GM19351 (cell line): ENCODE results near the gene TIGD1.

Experiments
- ATAC-seq: cut with Tn5 transposase; IDR thresholded peaks from one replicate; pipeline ENCODE4 v1.9.1; 2021; ENCODE audit warnings: mild to moderate bottlenecking, moderate library complexity; ENCODE audit not compliant: unreplicated experiment

TIGD1 gene

DNA sequence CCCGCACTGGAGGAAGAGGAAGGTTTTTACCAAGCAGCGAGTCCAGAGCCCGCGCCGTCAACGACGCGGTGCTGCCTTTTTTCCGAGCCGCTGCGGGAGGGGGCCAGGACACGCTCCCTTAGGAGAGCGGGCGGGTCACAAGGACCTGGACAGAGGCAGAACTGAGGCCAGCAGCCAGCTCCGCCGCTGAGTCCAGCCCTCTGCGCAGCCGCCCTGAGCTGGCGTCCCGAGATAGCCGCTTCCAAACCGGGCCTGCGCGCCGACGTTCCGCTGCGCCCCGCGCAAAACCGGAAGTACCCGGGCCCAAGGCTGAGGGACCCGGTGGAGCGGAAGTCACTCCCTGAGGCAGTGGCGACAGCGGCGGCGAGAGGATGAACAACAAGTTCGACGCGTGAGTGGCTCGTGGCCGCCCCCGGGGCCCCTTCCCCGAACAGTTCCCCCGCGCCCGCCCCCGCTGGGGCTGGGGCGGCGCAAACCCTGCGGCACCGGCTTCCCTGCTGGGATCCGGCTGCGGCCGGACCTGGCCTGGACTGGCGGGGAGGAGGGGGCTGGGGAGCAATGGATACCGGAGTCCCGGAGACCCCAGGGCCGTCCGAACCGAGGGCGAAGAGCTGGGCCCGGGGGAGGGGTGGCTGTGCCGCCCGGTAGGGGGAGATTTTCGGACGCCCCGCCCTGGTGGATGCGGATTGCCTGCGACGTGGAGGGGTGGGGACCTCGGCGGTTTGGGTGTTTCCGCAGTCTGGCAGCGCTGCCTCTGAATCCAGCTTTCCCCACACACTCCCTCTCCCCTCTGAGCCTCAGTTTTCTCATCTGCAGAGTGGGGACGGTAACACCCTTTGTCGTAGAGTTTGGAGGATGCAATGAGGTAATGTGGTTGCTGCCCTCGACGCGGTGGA, at the start of gene TIGD1, which contains the start of gene EIF4E2:
Gene TIGD1, minus strand, starts transcription at position 204 of the 896 bp plus-strand sequence. CDS start 675 bp downstream, outside the sequence.
Gene EIF4E2, plus strand, starts transcription at position 336 of the 896 bp plus-strand sequence. Its CDS starts 36 bp downstream, at position 372.
- ATAC-seq: peak; percentile 92

DNA sequence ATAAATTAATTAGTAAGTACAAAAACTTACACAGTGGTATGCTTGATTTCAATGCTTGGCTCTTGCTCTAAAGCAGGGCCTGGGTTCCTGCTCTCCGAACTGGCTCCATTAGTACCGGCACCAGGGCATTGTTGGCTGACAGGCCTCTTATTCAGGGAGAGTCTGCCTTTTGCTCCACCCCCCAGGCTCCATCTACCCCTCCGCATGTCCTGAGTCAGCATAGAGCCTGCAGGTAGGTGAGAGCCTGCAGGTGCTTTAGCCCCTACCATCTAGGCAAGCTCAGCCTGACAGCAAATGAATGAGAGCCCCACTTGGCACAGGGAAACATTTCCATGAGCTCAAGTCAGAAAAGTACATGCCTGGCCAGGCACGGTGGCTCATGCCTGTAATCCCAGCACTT, 47.9 kb upstream of the TIGD1 start:
- no peak for ATAC-seq

DNA sequence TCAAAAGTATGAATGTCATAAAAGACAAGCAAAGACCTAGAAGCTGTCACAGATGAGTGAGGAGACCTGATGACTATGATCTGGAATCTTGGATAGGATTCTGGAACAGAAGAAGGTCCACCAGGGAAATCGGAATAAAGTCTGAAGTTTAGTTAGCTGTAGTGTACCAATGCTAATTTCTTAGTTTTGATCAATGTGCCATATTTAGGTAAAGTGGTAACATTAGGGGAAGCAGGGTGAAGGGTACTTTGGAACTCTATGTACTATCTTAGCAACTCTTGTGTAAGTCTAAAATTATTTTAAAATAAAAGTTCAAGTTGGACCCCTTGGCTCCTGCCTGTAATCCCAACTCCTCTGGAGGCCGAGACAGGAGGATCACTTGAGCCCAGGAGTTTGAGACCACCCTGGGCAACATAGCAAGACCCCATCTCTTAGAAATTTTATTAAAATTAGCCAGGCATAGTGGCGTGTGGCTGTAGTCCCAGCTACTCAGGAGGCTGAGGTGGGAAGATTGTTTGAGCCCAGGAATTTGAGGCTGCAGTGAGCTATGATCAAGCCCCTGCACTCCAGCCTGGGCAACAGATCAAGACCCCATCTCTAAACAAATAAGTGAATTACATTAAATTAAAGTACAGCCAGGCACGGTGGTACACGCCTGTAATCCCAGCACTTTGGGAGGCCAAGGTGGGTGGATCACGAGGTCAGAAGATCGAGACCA, 47.2 kb upstream of the TIGD1 start:
- no peak for ATAC-seq

DNA sequence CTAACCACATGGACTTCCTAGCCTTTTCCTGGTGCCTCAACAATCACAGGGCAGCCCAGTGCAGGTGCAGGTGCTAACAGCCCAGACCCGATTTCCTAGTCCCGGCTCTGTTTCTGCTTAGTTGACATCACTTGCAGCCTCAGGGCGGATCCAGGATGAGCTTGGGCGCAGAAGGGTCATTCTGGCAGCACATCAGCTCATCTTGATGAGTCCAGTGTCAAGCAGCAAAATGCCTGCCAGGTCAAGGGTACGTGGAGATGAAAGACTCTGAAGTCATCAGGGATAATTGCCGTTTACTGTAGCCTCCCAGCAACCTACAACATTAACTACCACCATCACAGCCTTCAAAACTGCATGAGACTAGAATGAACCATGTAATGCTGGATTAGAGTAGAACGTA, 43.6 kb upstream of the TIGD1 start:
- ATAC-seq: no peak

DNA sequence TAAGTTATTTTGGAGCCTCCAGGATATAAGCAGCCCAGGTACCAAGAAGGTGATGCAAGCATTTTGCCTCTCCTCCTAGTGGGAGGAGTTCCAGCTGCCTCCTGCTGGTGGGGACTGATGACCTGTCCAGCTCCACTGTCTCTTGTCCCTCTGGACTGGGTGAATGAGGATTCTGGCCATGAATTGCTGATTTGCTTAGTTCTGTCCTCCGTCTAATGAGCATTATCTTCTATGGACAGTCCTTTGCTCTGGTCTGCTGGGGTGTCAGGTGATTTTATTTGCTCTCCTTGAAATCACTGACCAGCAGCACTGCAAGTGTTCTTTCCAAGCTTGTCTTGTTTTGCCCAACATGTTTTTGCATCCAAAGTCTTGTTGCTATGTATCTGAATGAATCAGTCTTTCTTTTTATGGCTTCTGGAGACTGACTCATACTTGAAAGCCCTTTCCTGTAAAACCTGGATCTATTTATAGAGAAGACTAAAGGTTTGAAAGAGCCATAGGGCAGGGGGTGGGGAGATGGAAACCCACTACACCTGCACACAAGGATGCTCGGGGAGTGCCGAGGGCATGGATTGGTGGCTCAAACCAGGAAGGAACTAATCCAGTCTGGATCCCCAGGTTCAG, 42.5 kb upstream of the TIGD1 start:
- no peak for ATAC-seq

DNA sequence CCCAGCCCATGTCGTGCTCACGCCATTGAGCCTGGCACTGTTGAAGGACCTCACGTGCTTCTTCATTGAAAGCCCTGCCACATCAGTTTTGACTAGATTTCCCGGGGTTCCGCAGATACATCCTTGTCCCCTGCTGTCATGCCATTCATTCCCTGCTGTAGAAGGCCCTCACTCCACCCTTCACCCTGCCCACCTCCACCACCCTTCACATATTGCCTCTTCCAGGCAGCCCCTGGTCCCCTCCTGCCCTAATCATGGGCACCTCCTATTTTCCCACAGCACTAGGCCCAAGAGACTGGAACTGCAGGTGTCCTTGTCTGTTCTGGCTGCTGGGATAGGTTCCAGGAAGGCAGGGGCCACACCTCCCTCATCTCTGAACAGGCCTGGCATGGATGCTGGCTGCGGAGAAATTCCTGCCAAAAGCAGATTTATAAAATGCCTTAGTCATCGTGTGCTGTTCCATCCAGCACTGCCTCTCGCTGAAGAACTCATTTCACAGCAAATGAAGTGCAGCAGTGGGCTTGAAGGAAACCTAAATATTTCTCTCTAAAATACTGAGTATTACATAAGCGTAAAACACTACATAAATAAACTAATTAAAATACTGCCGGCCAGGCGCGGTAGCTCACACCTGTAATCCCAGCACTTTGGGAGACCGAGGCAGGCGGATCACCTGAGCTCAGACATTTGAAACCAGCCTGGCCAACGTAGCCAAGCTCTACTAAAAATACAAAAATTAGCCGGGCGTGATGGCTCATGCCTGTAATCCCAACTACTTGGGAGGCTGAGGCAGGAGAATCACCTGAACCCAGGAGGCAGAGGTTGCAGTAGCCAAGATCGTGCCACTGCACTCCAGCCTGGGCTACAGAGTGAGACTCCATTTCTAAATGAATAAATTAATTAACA, 38.6 kb upstream of the TIGD1 start:
- no peak for ATAC-seq

DNA sequence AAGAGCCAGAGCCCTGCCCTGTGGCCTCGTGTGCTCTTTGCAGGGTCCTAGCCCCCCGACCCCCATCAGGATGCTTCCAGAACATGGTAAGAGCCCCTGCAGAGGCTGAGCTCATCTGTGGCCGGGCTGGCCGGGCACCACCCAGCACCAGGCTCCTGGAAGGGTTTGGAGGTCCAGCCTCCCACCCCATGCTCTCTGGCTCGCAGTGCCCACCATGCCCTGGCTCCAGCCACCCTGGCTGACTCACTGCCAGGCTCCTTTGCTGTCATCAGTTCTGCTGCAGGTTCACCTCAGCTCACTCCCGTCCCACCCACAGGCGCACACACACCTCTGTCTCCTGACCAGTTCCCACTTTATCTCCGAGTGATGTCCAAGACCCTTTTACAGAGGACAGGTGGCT, 37.7 kb upstream of the TIGD1 start:
- ATAC-seq: no peak

DNA sequence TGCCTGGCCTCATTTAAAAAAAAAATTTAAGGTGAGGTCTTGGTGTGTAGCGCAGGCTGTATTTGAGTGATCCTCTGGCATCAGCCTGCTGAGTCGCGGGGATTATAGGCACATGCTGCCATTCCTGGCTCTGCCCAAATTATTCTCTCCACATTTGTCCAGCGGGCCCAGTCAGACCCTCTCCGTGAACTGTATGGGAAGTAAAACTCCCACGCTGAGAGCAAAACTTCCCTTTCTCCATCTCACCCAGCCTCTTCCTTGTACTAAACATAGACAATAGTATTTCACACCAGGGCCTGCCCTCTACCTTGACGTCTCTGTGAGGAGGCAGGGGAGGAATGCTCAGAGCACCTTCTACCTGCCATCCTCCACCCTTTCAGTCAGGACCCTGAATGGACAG, 37.2 kb upstream of the TIGD1 start:
- ATAC-seq: no peak

DNA sequence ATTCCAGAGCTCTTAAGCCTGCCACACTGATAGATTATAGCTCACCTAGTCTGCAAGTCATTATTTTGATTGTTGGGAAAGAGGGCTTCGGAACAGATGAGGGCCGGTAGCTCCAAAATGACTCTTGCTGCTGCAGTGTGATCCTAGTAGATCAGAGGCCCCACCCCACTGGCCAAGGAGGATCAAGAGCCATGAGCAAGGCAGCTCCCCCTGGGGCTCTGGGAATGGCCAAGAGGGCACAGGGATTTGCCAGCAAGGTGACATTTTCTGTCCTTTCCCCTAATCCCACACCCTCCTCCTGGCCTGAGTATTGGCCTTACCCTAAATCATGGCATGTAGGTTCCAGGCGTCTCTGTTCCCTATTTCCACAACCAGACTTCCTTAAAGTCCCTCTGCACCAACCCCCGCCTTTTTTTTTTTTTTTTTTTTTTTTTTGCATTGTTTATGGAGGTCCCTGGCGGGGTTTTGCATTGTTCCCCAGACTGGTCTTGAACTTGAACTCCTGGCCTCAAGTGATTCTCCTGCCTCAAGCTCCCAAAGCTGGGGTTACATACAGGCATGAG, 36.7 kb upstream of the TIGD1 start:
- no peak for ATAC-seq

DNA sequence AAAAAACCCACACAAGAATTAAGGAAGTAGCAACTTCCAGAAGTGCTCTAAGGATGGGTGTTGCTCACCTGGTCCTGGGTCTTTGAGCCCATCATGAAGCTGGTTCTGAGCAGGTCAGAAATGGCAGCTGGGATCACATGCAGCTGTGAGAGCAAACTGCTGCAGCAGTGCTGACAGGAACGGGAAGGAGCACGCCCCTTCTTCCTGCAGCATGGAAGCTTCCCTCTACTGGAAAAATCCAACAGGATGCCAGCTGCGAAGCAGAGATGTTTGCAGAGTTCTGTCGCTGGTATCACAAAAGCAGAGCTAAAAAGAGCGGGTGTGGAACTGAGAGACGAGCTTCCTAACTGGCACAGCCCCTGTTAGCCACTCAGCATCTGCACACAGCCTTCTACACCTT, 33.9 kb upstream of the TIGD1 start:
- no peak for ATAC-seq

DNA sequence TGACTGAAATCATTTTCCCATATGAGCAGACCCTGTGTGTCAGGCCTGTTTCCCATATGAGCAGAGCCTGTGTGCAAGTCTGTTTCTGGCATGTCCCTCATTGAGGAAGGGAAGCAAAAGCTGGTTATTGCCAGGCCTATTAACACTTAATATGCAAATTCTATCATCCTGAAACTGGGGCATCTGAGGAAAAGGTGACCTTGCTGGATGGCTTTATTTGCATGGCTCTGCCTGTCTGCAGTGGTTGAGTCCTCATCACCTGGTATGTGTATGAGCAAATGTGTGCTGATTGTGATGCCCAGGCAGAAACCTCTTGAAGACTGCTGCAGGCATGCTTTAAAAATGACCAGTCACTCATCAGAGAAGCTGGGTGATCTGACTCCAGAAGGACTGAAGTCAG, 31.4 kb upstream of the TIGD1 start:
- ATAC-seq: no peak

DNA sequence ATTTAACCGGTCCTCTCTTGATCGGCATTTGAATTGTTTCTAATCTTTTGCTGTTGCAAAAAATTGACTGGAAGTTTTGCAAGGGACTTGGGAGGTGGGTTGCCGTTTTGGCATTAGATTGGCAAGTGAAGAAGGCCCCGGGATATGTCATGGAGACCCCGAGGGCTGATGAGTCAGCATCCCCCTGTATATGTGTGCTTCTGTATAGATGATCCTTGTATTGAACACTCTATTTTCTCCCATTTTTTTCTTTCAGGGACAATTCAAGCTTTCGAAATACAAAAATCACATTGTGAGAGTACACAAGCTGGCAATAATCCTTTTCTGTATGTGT, 30.3 kb upstream of the TIGD1 start:
- no peak for ATAC-seq

DNA sequence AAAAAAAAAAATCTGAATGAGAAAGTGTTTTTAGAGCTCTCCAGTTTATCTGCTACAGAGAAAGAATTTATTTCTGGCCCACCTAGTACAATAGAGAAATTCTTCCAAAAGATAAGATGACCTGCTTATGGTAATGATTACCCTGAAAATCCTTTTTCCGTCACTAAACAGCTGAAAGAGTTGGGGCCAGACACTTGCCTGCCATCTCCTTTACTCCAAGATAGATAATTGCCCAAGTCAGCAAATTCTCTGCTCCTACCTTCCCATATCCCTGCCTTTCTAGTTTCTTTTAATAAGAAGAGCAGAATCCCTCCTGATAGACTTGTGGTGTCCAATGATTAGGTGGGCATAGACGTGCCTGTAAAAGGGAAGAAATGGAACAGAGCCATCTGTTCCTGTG, 28.3 kb upstream of the TIGD1 start:
- no peak for ATAC-seq

DNA sequence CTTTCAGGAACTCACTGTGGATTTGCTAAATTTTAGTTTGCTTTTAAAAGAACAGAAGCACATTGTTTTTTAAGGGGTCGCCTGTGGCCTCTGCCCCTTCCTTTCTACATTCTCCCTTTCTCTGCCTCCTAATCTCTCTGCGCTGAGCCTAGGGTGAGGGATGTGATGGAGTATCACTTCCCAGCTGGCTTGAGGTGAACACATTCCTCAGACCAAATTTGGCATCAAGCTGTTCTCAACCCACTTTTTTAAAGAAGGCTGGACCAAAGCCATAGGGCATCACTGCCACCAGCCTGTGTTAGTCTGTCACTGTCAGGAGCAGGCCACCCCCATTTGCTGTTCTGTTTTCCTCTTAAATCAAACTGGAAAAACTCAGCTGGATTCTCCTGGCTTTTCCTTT, 27.5 kb upstream of the TIGD1 start:
- no peak for ATAC-seq

DNA sequence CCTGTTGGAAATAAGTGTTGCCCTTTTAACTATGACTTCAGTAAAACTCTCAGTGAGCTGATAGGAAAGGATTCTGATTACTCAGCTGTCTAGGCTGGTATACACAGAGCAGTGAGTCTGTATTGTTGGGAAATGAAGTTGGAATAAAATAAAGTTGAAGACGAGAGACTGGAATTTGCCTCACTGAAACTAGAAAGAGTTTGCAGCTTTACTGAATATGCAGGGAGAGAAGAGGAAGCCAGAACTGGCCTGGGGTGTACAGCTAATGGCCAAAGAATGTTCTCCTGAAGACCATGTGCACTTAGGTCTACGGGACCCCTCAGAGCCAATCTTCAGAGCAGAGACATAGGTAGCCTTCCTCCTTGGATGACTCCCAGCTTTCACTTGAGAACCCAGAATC, 26.6 kb upstream of the TIGD1 start:
- no peak for ATAC-seq

DNA sequence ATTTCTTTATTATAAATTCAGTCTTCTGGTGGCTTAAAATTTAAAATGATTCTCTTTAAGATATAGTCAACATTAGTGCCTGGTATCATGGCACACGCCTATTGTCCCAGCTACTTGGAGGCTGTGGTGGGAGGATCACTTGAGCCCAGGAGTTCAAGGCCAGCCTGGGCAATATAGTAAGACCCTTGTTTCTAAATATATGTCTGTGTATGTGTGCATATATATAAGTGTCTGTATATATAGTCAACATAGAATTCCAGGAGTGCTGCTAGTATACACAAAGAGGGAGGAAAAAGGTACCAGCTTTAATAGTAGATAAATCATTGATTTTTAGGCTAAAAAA, 25.0 kb upstream of the TIGD1 start:
- no peak for ATAC-seq

DNA sequence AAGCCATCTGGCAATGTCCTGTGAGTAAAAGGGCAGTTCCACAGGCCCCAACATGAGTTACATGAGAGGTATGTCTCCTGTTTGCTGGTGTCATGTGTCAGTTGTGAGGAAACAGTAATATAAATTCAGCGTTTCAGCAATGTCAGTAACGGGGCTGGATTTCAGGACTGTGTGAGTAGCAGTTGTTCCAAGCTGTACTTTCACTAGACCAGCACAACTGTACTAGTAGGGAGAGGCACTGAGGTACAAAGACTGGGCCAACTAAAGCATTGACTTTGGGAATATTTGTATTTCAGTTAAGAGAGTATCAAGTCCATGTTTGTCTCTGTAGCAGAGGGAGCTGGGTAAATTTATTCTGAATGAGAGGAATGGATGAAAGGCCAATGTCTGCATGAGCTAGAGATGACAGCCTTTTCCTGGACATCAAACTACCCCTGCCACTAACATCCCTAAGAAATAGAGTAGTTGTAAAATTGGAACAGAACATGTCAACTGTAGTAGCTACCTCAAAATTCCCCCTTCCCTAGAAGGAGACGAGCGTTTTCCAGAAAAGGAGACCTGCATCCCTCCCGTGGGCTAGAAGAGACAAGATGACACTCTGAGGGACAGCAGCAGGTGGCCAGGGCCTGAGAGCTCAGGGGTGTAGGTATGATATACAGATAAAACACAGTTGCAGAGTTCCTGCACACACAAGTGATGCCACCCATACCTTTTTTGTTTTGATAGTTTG, 24.5 kb upstream of the TIGD1 start:
- no peak for ATAC-seq

DNA sequence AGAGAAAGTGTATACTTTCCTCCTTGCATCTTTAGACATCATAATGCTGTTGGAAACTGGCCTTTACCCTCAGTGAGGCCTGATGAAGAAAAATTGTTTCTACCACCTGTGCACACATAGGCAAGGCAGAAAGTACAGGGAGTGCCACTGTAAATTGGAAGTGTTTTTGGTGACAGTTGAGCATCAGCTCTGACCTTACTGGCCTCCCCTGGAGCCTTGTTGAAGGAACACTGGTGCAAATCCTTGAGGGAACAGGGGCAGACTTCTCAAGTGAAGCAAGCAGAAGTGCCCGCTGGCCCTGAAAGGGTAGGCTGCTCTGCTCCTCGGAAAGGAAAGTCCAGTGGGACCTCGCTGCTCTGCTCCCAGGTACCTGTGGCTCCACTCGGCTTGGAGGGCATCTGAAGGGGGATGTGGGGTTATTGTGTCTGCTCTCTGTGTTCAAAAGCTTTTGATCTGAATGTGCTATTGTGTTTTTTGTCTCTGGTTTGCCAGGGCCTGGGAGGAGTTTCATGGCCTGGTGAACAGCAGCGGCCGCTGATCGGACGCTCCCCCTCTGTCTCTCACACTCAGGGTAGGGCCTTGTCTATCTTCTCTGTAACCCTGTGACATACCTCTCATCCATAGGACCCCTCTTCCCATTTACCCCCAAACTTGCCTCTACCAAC, 23.5 kb upstream of the TIGD1 start:
- no peak for ATAC-seq

DNA sequence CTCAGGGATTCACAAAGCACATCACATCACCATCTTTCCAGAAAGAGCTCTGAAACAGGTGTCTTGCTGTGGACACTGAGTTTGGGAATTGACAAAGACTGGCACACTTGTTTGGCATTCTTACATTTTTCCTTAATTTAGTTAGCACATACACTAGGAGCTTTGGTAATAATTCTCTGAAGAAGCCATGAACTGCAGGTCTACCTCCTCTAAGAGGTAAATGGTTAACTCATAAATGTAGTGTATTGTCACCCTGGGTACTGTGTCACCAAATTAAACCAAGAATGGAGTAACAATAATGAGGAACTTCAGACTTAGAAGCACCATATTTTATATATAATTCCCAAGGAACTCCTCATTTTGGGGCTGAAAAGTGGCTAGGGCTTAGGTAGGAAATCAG, 22.7 kb upstream of the TIGD1 start:
- ATAC-seq: no peak
